GM19395 (cell line): ENCODE results near the gene ZEB2.

Experiments
- ATAC-seq: cut with Tn5 transposase; IDR thresholded peaks from one replicate; pipeline ENCODE4 v1.9.1; 2021; ENCODE audit warnings: mild to moderate bottlenecking, moderate library complexity; ENCODE audit not compliant: unreplicated experiment

ZEB2 gene

DNA sequence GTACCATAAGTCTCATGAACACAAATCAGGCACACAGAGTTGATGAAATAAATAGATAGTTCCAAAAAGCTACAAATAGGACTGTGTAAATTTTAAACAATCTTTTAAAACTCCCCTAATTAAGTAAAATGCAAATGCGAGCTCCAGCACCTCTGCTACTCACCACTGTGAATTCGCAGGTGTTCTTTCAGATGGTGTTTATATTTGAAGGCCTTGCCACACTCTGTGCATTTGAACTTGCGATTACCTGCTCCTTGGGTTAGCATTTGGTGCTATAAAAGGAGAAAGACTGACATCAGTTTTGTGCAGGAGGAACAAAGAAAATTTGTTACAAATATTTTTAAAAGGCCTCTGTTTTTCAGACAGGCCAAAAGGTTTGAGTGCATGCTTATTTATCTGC, 118.9 kb downstream of the ZEB2 start:
- ATAC-seq: no peak

DNA sequence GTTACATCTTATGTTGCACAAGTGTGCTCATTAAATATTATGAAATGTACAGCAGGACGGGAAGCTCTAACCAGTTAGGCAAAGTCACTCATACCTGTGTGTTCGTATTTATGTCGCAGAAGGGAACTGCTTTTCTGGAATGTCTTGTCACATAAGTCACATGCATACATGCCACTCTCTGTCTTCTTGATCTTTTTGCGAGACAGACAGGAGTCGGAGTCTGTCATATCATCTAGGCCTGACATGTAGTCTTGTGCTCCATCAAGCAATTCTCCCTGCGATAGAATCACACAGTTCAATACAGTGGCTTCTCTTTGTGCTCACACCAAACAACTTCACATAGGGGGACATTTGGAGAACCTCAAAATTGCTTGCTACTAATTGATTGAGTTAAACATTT, 123.6 kb downstream of the ZEB2 start:
- no peak for ATAC-seq

DNA sequence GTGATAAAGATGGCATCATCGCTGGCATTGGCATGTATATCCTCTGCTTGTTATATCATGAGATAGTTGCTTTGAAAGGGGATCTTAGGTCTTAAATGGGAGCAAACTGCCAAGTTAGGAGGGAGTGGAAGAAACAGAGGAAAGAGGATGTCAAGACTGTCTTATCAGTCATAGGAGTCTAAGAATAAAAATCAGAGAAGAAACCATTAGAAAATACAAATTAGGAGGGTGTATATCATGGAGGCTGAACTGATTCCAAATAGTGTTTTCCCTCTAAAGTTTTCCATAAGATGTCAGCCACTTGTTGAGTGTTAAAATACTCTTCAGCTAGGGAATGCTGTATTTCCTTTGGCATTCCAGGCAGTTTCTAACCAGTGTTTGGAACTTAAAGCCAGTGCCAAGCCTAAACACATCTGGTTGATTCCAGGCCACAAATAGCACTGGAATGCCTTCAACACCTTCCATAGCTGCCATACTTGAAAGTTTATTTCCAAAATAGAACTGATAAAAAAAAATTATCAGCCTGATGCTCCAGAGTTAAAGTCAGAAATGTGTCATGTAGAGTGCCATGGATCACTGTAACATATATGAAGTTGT, 129.4 kb downstream of the ZEB2 start:
- no peak for ATAC-seq

DNA sequence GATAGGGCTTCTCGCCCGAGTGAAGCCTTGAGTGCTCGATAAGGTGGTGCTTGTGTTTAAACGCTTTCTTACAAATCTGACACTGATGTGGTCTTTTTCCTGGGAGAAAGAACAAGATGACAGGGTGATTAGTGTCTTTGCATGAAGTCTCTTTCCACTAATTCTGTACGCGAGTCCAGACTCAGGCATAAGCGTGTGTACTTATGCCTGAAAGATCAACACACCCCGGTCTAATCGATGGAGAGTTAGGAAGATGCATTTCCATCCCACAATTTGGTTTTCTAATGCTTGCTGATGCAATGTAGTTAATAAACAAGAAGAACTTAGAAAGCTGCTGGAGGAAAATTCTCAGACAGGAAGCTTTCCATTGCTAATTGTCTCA, 130.0 kb downstream of the ZEB2 start:
- no peak for ATAC-seq

DNA sequence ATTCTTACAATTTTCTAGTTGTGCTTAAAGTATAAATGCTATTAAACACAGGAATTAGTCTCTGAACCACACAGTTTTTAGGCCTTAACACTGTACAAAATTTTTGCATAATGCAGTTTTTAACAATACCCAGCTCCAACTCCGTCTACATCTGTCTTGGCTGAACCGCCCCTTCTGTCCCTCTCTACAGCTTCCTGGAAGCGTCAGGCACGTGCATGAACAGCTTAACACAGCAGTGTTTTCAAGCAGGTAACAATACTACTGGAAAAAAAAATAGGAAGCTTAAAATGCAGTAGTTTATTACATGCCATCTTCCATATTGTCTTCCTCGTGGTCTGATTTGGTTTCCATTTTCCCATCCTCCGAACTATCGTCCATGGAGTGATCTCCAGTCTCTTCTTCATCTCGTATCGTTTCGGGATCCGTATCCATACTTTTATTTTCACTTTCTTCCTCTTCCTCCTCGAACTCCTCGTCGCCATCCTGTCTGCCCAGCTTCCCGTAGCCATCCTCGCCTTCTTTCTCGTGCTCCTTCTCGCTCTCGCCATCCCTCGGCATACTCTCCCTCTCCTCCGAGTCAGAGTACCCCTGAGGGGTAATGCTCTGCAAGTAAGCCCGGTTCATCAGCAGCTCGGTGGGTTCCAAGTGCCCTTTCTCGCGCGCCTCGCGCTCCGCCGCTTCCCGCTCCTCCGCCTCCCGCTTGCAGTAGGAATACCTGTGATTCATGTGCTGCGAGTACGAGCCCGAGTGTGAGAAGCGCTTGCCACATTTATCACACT, 130.6 kb downstream of the ZEB2 start:
- ATAC-seq: no peak

DNA sequence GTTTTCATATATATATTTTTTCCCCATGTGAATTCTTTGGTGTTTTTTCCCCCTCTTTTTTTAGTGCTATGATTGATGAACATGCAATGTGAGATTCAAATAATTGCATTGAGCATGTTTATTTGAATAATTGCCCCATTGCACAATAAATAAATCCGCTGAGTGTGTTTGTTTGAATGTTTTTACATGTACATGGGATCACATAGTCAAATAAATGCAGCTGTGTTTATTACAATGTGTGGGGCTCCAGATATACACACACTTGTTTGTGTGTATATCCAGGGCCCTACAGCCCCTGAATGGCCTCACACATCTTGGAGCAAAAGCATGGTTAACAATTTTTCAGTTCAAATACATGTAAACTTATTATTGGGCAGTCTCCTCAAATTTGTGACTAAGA, 134.5 kb downstream of the ZEB2 start:
- ATAC-seq: no peak

DNA sequence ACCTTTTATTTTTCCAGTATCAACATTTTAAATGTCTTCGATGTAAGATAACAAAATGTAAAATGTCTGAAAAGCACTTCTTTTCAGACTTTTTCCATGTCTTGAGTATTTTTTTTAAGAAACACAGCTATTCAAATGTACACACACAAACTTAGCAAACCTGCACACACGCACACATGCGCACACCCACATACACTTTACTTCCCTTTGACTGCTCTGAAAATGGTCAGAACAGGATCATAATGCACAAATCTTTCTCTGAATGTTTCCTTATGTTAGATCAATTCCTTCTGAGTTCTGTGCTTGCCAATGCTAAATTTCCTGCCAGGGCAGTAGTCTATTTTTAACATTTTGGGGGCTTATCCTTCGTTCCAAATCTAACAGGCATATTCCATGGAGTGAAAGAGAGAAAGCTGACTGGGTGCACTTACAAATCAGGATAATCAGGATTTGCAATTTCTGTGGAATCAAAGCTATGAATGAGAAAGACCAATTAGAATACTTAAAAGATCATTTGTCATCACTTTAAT, 136.3 kb downstream of the ZEB2 start:
- ATAC-seq: no peak

DNA sequence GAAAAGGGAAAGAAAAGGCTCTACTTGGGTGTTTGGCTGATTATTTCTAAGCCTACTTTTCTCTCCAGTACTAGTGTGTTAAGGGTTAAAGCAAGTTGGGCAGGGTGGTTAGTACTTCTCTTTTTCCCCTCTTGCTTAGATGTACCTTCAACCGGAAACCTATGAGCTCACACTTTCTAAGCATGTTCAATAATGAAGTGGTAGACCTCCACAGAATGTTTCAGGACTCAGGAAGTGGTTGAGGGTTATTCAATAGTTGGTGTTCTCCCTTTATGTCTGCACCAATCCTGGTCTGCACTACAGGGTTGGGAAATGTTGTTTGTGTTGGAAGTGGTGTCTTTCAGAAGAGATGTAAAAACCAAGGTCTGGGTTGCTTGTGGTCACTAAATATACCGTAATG, 137.1 kb downstream of the ZEB2 start:
- peak; percentile 99 for ATAC-seq

DNA sequence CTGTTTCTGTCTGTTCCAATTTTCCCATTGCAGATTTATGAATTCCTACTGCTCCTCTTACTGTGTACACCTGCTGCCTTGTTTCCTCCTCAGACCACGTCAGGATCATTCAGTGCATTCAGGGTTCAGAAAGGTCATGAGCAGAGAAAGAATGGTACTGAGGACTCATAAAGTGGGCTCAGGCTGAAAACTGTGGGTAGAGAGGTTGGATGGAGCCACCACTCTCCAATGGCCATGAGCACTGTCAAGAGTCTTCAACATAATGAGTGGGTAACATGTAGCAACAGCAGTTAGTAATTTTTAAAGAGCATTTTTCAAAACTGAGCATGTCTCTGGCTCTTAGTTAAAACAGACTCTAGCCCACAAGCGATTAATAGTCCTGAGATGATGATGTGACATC, 138.2 kb downstream of the ZEB2 start:
- no peak for ATAC-seq

DNA sequence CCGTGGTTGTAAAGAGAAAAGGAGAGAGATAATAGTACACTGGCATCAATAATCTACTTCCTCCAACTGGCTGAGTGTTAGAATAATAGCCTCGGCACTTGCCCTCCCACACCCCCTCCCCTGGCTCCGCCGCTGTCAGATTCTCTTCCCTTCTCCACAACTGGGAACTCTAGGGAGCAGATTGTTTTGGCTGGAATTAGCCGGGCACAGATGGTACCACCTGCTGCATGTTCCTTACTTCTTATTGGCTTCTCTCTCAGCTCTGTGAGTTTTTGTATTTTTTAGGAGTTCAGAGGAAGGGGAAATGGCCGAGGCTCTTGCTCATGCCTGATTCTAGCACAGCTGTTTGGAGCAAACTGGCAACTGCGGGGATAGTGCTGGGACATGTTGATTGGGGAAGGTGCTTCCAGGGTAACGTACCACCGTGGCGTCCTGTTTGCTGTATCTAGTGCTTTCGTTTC, 140.0 kb downstream of the ZEB2 start:
- no peak for ATAC-seq

DNA sequence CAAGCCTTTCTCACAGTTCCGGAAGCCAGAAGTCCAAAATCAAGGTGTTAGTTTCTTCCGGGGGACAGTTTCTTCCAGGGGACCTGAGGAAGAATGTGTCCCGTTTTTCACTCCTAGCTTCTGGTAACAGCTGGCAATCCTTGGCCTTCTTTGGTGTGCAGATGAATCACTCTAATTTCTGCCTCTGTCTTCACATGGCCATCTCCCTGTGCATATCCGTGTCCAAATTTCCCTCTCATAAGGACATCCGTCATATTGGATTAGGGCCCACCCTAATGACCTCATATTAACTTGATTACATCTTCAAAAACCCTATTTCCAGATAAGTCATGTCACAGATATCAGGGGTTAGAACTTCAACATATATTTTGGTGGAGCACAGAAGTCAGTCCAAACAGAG, 141.4 kb downstream of the ZEB2 start:
- no peak for ATAC-seq

DNA sequence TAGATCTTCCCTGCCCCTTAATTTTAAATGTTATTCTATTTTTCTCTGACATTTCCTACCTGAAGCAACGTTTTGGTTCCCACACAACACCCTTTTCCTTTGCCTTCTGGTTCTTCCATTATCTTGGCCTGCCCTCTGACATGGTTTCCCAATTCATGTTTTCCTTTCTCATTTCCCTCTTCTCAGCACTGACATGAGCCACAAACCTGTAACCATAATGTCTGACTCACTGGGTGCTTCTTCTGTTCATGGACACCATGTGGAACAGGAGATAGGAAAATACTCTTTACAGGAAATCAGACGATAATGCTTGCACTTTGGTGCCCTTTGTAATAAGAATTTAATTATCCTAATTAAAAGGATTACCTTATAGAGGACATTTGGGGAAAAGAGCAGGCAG, 142.0 kb downstream of the ZEB2 start:
- ATAC-seq: no peak

DNA sequence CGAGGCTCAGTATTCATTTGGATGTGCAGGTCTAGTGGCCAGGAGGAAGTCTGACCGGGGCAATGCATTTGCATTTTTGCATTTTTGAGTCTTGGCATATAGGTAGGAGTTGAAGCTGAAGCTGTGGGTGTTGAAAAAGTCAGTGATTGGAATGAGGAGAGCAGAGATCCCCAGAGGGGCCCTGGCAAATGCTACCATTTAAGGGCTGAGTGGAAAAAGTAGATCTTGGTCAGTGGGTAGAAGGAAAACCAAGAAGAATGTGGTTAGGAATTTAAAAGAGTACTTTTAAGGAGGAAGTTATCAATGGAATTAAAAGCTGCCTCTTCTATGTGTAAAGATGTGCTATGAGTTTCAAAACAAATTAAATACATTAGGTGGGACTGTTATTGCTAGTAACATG, 143.0 kb downstream of the ZEB2 start:
- ATAC-seq: no peak

DNA sequence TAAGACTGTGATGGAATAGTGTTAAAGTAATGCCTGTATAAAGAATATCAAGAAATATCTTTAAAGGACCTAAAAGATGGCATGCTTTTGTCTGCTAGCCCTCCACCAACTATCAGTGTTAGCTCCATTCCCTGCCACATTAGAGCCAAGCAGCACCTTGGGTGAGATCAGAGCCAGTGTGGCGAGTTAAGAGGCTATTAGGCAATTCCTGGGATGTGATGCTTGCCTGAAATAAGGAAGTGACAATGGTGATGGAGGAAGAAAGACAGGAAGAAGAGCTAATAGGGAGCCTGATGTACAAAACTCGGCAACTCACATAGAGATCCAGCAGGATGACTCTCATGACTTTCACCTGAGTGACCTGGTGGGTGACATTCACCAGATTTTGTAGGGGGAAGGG, 143.5 kb downstream of the ZEB2 start:
- ATAC-seq: no peak

DNA sequence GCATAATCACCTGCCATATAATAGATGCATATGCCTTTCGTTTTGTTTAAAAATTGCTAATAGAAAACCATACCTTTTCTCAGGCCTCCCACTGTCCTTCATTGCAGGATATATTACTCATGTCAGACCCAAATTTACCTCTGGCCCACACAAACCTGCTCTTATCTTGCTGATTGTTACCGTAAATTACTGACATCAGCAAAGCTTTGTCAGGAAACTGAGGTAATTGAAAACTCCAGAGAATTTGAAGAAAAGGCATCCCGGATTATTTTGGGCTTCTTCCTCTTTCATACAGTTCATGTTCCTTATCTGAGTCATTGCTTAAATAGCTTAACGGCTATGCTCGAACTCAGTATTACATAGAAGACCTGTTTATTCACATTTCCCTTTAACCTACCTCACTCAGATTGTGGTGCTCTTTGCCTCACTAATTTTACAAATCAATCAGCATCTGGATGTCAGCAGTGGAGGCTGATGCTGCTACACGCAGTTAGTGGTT, 145.7 kb downstream of the ZEB2 start:
- peak; percentile 76 for ATAC-seq

DNA sequence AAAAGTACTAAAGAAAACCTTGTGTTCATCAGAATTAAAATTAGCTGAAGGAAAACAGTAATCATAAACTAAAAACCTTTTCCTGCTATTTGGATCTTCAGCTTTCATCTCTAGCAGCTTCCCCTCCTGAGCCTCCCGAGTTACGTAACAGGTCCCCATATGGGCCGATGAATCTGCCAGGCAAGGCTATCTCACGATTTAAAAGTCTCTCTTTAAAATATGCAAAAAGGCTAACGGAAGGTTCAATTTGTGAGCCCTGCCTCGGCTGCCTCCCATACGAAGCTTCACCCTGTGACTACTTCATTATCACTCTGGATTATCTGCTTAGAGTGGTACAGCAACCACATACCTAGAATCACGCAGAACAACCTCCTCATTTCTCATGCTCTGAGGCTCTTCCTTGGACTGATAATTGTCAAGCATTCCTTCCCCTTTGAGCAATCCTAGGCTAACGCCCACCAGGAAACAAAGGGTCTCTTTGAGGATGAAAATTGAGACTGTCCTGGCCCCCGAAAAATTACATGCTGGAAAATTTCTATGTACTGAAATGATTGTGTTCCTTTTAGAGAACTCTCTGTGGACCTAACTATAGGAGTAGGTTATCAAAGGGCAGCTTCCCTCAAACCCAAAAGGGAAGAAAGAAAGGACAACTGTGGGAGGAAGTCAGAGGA, 147.4 kb downstream of the ZEB2 start:
- no peak for ATAC-seq

DNA sequence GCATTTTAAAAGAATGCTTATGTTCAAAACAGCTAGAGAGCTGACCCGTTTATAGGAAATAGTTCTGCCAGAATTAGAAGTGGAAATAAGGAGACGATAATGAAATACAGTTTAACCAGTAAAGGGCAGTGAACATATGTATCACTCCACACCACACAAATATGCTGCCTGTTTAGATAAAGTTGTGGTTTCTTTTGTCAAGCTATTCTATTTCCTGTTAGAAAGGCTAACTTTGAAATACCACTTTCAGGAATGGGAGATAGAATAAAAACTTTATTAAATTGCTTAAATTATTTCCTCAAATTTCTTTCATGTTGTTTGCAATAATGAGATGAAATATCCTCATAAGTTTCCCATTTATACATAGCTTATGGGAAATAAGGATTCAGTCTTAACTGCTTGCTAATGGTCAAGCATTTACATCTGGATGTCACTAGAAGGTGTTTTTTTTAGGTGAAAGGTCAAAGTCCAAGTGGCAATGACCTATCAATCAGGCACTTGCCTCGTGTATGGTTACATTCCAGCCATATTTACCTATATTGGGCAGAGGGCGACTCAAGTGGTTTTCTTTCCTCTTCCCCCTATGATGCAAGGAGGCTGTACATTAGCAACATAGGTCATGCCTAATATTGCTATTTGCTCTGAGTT, 148.9 kb downstream of the ZEB2 start:
- ATAC-seq: no peak

DNA sequence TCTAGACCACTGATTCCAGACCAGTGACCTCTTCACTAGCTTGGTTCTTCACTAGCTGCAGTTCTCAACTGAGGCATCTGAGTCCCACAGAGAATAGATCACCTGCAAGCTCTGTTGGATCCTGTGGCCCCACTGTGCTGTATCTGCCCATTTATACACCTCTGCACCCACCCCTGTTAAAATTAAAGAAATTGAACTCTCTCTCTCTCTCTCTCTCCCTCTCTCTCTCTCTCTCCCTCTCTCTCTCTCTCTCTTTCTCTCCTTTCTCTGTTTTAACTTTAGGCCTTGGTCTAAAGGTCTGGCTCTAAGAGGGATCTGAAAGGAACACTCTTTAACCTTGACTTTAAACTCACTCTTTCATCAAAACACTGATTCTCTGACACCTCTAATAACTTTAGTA, 150.5 kb downstream of the ZEB2 start:
- ATAC-seq: no peak

DNA sequence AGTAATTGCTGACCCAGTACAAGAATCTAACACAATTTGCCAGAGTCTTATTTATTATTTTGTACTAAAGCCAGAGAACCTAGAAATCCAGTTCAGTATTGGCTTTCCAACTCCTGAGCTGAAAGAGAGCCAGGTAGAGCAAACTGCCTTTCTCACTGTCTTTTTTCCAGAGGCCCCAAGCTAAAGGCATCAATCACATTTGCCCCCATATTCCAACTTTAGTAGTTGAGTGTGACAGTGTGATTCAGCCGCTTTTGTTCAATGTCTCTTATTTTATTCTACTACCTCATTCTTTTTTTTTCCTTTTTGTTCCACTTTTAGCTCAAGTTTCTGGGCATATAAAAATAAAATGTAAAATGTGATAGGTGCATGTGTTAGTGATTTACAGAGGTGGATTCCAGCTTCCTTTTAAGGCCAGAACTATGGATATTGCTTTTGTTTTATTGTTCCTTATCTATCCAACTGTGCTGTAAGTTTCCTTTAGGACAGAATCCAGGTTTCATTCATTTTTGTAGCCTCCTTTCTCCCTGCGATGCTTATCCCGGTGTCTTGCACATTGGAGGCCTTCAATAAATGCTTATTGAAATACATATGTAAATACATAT, 153.0 kb downstream of the ZEB2 start:
- no peak for ATAC-seq

DNA sequence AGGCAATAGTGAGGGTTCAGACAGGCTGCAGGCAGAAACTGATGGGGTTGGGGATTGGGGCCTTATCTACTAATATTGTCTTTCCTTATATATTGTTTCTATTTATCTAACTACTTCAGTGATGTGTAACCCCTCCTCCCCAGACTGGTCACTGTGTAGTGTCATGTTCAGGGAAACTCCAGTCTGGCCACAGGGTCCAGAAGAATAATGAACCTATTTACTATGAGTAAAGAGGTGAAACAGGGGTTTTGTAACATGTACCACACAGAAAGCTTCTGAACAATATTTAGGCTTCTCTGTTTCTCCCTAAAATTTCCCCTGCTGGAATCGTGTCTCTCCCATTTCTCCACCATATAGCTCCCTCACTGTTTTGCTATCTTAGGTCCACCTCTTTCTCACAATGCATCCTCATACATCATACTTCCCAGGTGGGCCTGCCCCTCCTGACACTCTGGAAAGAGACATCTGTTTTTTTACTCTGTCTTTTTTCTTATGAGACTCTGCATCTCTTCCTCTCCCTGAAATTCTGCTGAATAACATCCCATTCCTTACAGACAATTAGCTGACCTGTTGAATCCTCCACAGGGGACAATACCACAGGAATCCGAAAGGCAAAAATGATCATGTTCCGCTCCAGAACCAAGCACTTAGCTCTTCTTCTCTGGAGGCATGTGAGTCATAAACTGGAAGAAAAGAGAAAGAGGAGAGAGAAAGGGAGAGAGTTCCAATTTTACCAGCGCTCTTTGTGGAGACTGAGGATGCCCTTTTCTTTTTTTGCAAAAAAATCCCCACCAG, 154.8 kb downstream of the ZEB2 start:
- ATAC-seq: no peak
